HepG2 (cell line): ENCODE data around the gene PKM. TPM values are rescaled to one million over a fixed set of nuclear protein-coding genes. Genes with fewer than 3 reads are reported as not detected.

Experiments used
- ATAC-seq: fragments of 200-7000 bp; cut with Tn5 transposase; 3 replicates; pipeline ENCODE4 v1.9.1; 2020; ENCODE audit warnings: mild to moderate bottlenecking, moderate library complexity
- BruUV-seq: library from RNA; stranded (reverse); fragments of 400-500 nt; replicated peaks from 2 replicates; lab custom pipeline; 2021; lab: Mats Ljungman, UMichigan
- CTCF ChIA-PET: fragments of 300-600 bp; formaldehyde crosslinking; extraction: SDS; loops from one replicate; lab custom pipeline; 2021; ENCODE audit warnings: low total read pairs, inconsistent platforms, low intra/inter-chr PET ratio; lab: Yijun Ruan, JAX
- POLR2A ChIA-PET: fragments of 350-600 bp; sonication (Branson Sonifier 250); formaldehyde crosslinking; loops from one replicate; lab custom pipeline; 2020; ENCODE audit warnings: antibody characterized with exemption, inconsistent platforms; lab: Yijun Ruan, JAX
- DNase-seq: peaks from one replicate; pipeline ENCODE4 v3.0.0-alpha.2; 2015; ENCODE audit warnings: low spot score
- FAIRE-seq: peaks from 3 replicates; lab custom pipeline; 2011; peaks lifted over from hg19 to GRCh38; lab: Jason Lieb, UNC
- H2AFZ ChIP-seq: one replicate; pipeline ENCODE4 v1.6.1; 2011; ENCODE audit warnings: low read length, inconsistent platforms
- H3K27ac ChIP-seq: fragments of 300-600 bp; 3 replicates; pipeline ENCODE4 v1.8.0; 2011; ENCODE audit warnings: mixed run types, mild to moderate bottlenecking, mixed read lengths, low read length, inconsistent platforms; ENCODE audit not compliant: insufficient read depth; ENCODE audit errors: extremely low read length
- H3K27me3 ChIP-seq, 2 experiments: fragments of 200-600 bp in 1 of 2; 2 replicates in 1 of 2; 3 replicates in 1 of 2; pipeline versions ENCODE4 v1.6.0 to v1.8.0; 2011; ENCODE audit warnings: low read length in 2 of 2, mild to moderate bottlenecking in 2 of 2, moderate library complexity in 2 of 2, inconsistent platforms in 1 of 2; ENCODE audit not compliant: insufficient read depth in 2 of 2, control insufficient read depth in 1 of 2
- H3K36me3 ChIP-seq, 2 experiments: fragments of 200-600 bp in 1 of 2; replicated peaks in 1 of 2; 2 replicates in 1 of 2; 3 replicates in 1 of 2; pipeline versions ENCODE4 v1.5.1 to v1.8.0; 2011; ENCODE audit warnings: low read length in 2 of 2, inconsistent platforms in 1 of 2; ENCODE audit not compliant: insufficient read depth in 2 of 2, control insufficient read depth in 1 of 2
- H3K4me1 ChIP-seq: 2 replicates; pipeline ENCODE4 v1.5.1; 2012; ENCODE audit warnings: low read length, inconsistent platforms; ENCODE audit not compliant: insufficient read depth
- H3K4me2 ChIP-seq: 2 replicates; pipeline ENCODE4 v1.6.0; 2011; ENCODE audit warnings: low read depth, low read length, inconsistent platforms
- H3K4me3 ChIP-seq, 3 experiments: fragments of 200-600 bp in 1 of 3; sonication (generic), shearing (Covaris generic) in 1 of 3; replicated peaks in 1 of 3; 2 replicates each; pipeline ENCODE4 v1.5.1; 2011 to 2016; ENCODE audit warnings: low read length in 3 of 3, inconsistent platforms in 2 of 3, low read depth in 2 of 3, mild to moderate bottlenecking in 2 of 3, control low read depth in 1 of 3, mixed read lengths in 1 of 3; ENCODE audit not compliant: insufficient read depth in 1 of 3
- H3K79me2 ChIP-seq: one replicate; pipeline ENCODE4 v1.6.1; 2011; ENCODE audit warnings: low read length, inconsistent platforms; ENCODE audit not compliant: insufficient read depth
- H3K9ac ChIP-seq: 2 replicates; pipeline ENCODE4 v1.6.0; 2011; ENCODE audit warnings: mild to moderate bottlenecking, low read depth, low read length, inconsistent platforms; ENCODE audit not compliant: insufficient read depth
- H3K9me3 ChIP-seq: 2 replicates; pipeline ENCODE4 v1.5.1; 2012; ENCODE audit warnings: mild to moderate bottlenecking, low read length
- H4K20me1 ChIP-seq: 2 replicates; pipeline ENCODE4 v1.6.0; 2011; ENCODE audit warnings: inconsistent platforms, mild to moderate bottlenecking, low read length, moderate library complexity; ENCODE audit not compliant: insufficient read depth
- ARID4A ChIP-seq: sonication (generic); formaldehyde crosslinking; IDR thresholded peaks from 2 replicates; pipeline ENCODE4 v1.5.0; 2020; ENCODE audit warnings: mild to moderate bottlenecking, missing genetic modification reagents, borderline replicate concordance
- ATF2 ChIP-seq: sonication (generic); formaldehyde crosslinking; IDR thresholded peaks from 2 replicates; pipeline ENCODE4 v1.4.0; 2020; ENCODE audit warnings: missing genetic modification reagents
- ELF3 ChIP-seq: IDR thresholded peaks from 2 replicates; pipeline ENCODE4 v1.6.1; 2016; ENCODE audit warnings: missing genetic modification reagents, missing compliant biosample characterization
- ETV5 ChIP-seq: IDR thresholded peaks from 2 replicates; pipeline ENCODE4 v1.6.1; 2018; ENCODE audit warnings: missing biosample characterization, missing genetic modification reagents, inconsistent platforms, borderline replicate concordance
- FOXA3 ChIP-seq: IDR thresholded peaks from 2 replicates; pipeline ENCODE4 v1.6.1; 2016; ENCODE audit warnings: missing genetic modification reagents, missing compliant biosample characterization
- GFI1 ChIP-seq: sonication (generic); formaldehyde crosslinking; IDR thresholded peaks from 2 replicates; pipeline ENCODE4 v1.5.0; 2020; ENCODE audit warnings: missing genetic modification reagents, mild to moderate bottlenecking, borderline replicate concordance
- RAD21 ChIP-seq: fragments of 450-650 bp; formaldehyde crosslinking; IDR thresholded peaks from 2 replicates; pipeline ENCODE4 v1.5.0; 2020; ENCODE audit warnings: mild to moderate bottlenecking
- SMC3 ChIP-seq: IDR thresholded peaks from 2 replicates; pipeline ENCODE4 v1.6.1; 2011; ENCODE audit warnings: low read length, improper control_type of control experiment
- ZNF580 ChIP-seq: IDR thresholded peaks from 2 replicates; pipeline ENCODE4 v1.6.1; 2016; ENCODE audit warnings: low read depth, borderline replicate concordance
- ZNF660 ChIP-seq: sonication (generic); formaldehyde crosslinking; IDR thresholded peaks from 2 replicates; pipeline ENCODE4 v1.5.1; 2020; ENCODE audit warnings: mild to moderate bottlenecking, low read depth, missing genetic modification reagents, borderline replicate concordance
- ZNF775 ChIP-seq: sonication (generic); formaldehyde crosslinking; IDR thresholded peaks from 2 replicates; pipeline ENCODE4 v1.4.0; 2020; ENCODE audit warnings: missing genetic modification reagents, mild to moderate bottlenecking, moderate library complexity, borderline replicate concordance
- ZSCAN31 ChIP-seq: sonication (generic); formaldehyde crosslinking; IDR thresholded peaks from 2 replicates; pipeline ENCODE4 v1.5.0; 2020; ENCODE audit warnings: low read depth, mild to moderate bottlenecking, missing genetic modification reagents
- WGBS: methylation state at CpG from one replicate; pipeline ENCODE4 v1.1.6; 2017; ENCODE audit warnings: low lambda C conversion rate; 5-methylcytosine and 5-hydroxymethylcytosine counted together
- in situ Hi-C: cut with HindIII; loops from 2 replicates; pipeline ENCODE4 v1.10.0; 2017; ENCODE audit warnings: low pct_unique_long_range_greater_than_20kb; ENCODE audit not compliant: extremely low pct_ligation_motif_present
- intact Hi-C: fragments of 100-400 bp; cut with micrococcal nuclease; formaldehyde crosslinking; loops from one replicate; pipeline ENCODE4 v1.10.0; 2022; ENCODE audit not compliant: unreplicated experiment
- polyA plus RNA-seq, 8 experiments: library from polyadenylated mRNA; depleted of rRNA in 3 of 8; stranded (reverse) in 7 of 8; unstranded in 1 of 8; fragments of >200 nt; fragmentation: Illumina TruSeq in 4 of 8; extraction: Trizol in 4 of 8; gene quantifications; 2 replicates each; pipeline versions ENCODE4 v1.2.1 to v1.2.3, GENCODE V29; 2011 to 2016; ENCODE audit warnings: low read depth in 4 of 8, missing spikeins in 1 of 8, mixed read lengths in 1 of 8; ENCODE audit not compliant: insufficient read depth in 1 of 8
- total RNA-seq, 5 experiments: library from RNA; depleted of rRNA; stranded (reverse); fragments of >200 nt; fragmentation: Illumina TruSeq; extraction: Trizol; gene quantifications; 2 replicates each; pipeline ENCODE4 v1.2.3, GENCODE V29; 2016; ENCODE audit warnings: low read depth in 1 of 5

The PKM gene
- total and polyA plus RNA-seq, 2 of the 13 experiments (the other 11 are each of a cell fraction or from before 2014, with no cell fraction given), result 488 to 780 TPM

GRCh38 chr15:72155635-72156616 lies 75.1 kb downstream of the PKM start:
- FAIRE-seq, result peak; percentile 91
- Histone ChIP-seq H3K36me3 (no peaks in the 10 kb centered on the region), H3K4me2 (peak overlapping the region; percentile 90), H3K27ac (no peak overlapping the region), H2AFZ (peak overlapping the region; percentile 91), H3K79me2 (no peaks in the 10 kb centered on the region), H4K20me1 (no peaks in the 10 kb centered on the region), H3K4me1 (peaks cover 14% of the 10 kb centered on the region), H3K4me3 (peak overlapping the region; percentile 46 to 71 (median 56)), H3K9me3 (no peaks in the 10 kb centered on the region), H3K27me3 (peaks cover 0 to 14% of the 10 kb centered on the region in 2 experiments; a peak in 3 of 5 replicates), H3K9ac (peak overlapping the region; percentile 6; the same call in 1 of the 2 replicates)
- intact Hi-C loops (loop anchor here (1.0 to 2.0 kb wide), 2 partner anchors 355 to 403 kb away; no protein-coding TSS in a partner anchor), in situ Hi-C loops (loop anchor here (5.0 to 10.0 kb wide), 2 partner anchors 354 to 411 kb away; no protein-coding TSS in a partner anchor)
- ChIA-PET CTCF (interaction anchor here (1.1 to 2.2 kb wide), 4 partner anchors 353 to 403 kb away, joined by 4 to 12 read pairs (median 4); no protein-coding TSS in a partner anchor), POLR2A (no interaction called here)
- ATAC-seq, result peak; percentile 95
- BruUV-seq, result no TSS peak
- DNase-seq, result peak; percentile 68
- under 1% methylated on average over 19 of the region's 19 CpGs for WGBS
- peak; percentile 62; the same call in 1 of the 2 replicates for TF ChIP-seq GFI1 (CRISPR knock-in tag)
- peak; percentile 14; the same call in 1 of the 2 replicates for TF ChIP-seq ARID4A (CRISPR knock-in tag)
- TF ChIP-seq ZNF580 (CRISPR knock-in tag), result peak; percentile 79; the same call in 1 of the 2 replicates
- TF ChIP-seq ZNF660 (CRISPR knock-in tag), result no peak
- peak; percentile 94 for TF ChIP-seq ELF3 (CRISPR knock-in tag)
- TF ChIP-seq FOXA3 (CRISPR knock-in tag), result 0 out of 2 replicates have a peak, but pooled peaks have one; percentile 11
- TF ChIP-seq RAD21, result peak; percentile 86
- TF ChIP-seq SMC3, result peak; percentile 89
- 0 out of 2 replicates have a peak, but pooled peaks have one; percentile 19 for TF ChIP-seq ZSCAN31 (CRISPR knock-in tag)
- TF ChIP-seq ATF2 (CRISPR knock-in tag), result 0 out of 2 replicates have a peak, but pooled peaks have one; percentile 19
- TF ChIP-seq ZNF775 (CRISPR knock-in tag), result no peak
- TF ChIP-seq ETV5 (CRISPR knock-in tag), result peak; percentile 61; the same call in 1 of the 2 replicates
